DND-41 (cell line): ENCODE data around the gene GNG12.

Source experiments
- ATAC-seq: fragments of 200-7000 bp; cut with Tn5 transposase; 3 replicates; pipeline ENCODE4 v1.9.1; 2021; ENCODE audit warnings: low read depth; ENCODE audit not compliant: insufficient read depth
- DNase-seq: peaks from one replicate; pipeline ENCODE4 v3.0.0-alpha.2; 2020
- H2AFZ ChIP-seq: 2 replicates; pipeline ENCODE4 v1.6.0; 2012; ENCODE audit warnings: low read depth, low read length
- H3K27ac ChIP-seq: 2 replicates; pipeline ENCODE4 v1.5.1; 2012; ENCODE audit warnings: low read length, inconsistent platforms
- H3K27me3 ChIP-seq: fragments of 200-600 bp; sonication (generic); 2 replicates; pipeline ENCODE4 v1.6.0; 2012; ENCODE audit warnings: low read length, mild to moderate bottlenecking, inconsistent platforms; ENCODE audit not compliant: insufficient read depth, poor library complexity
- H3K36me3 ChIP-seq: 2 replicates; pipeline ENCODE4 v1.5.1; 2012; ENCODE audit warnings: low read length, inconsistent platforms; ENCODE audit not compliant: insufficient read depth
- H3K4me1 ChIP-seq: 2 replicates; pipeline ENCODE4 v1.5.1; 2012; ENCODE audit warnings: mild to moderate bottlenecking, low read length; ENCODE audit not compliant: insufficient read depth
- H3K4me2 ChIP-seq: 2 replicates; pipeline ENCODE4 v1.6.0; 2012; ENCODE audit warnings: mild to moderate bottlenecking, moderate library complexity, low read length, inconsistent platforms; ENCODE audit not compliant: insufficient read depth
- H3K4me3 ChIP-seq, 2 experiments: fragments of 200-600 bp in 1 of 2; shearing (Covaris generic) in 1 of 2; 2 replicates each; pipeline ENCODE4 v1.5.1; 2012 to 2016; ENCODE audit warnings: inconsistent platforms in 2 of 2, low read length in 2 of 2, mild to moderate bottlenecking in 2 of 2, low read depth in 1 of 2, moderate library complexity in 1 of 2
- H3K79me2 ChIP-seq: 2 replicates; pipeline ENCODE4 v1.6.0; 2012; ENCODE audit warnings: low read length, inconsistent platforms; ENCODE audit not compliant: insufficient read depth
- H3K9ac ChIP-seq: 2 replicates; pipeline ENCODE4 v1.6.0; 2012; ENCODE audit warnings: low read depth, mild to moderate bottlenecking, inconsistent platforms, low read length, moderate library complexity
- H3K9me3 ChIP-seq: 2 replicates; pipeline ENCODE4 v1.5.1; 2012; ENCODE audit warnings: low read length, moderate library complexity, mild to moderate bottlenecking, inconsistent platforms; ENCODE audit not compliant: insufficient read depth, severe bottlenecking
- H4K20me1 ChIP-seq: 2 replicates; pipeline ENCODE4 v1.6.0; 2012; ENCODE audit warnings: low read length; ENCODE audit not compliant: insufficient read depth
- CTCF ChIP-seq: IDR thresholded peaks from 2 replicates; pipeline ENCODE4 v1.5.1; 2012; ENCODE audit warnings: borderline replicate concordance, low read length, moderate library complexity, mild to moderate bottlenecking; ENCODE audit not compliant: poor library complexity, severe bottlenecking; ENCODE audit errors: extremely low read depth
- EZH2 ChIP-seq: IDR thresholded peaks from 3 replicates; pipeline ENCODE4 v1.6.1; 2012; ENCODE audit warnings: borderline replicate concordance, low read depth, mild to moderate bottlenecking, moderate library complexity, low read length, inconsistent platforms; ENCODE audit not compliant: severe bottlenecking

GNG12 gene

GRCh38 chr1:67729872-67730271, 103.4 kb downstream of the GNG12 start:
- Histone ChIP-seq H3K4me2 (no peak overlapping the region), H3K79me2 (no peaks in the 10 kb centered on the region)
- ATAC-seq, result no peak

GRCh38 chr1:67726224-67726623, 107.0 kb downstream of the GNG12 start:
- DNase-seq (no peak), ATAC-seq (no peak)
- no peaks in the 10 kb centered on the region for H3K79me2 ChIP-seq
- H3K27ac ChIP-seq, result no peak overlapping the region
- H3K4me1 ChIP-seq, result peaks cover 15% of the 10 kb centered on the region
- H4K20me1 ChIP-seq, result no peaks in the 10 kb centered on the region
- no peak overlapping the region for H2AFZ ChIP-seq
- no peaks in the 10 kb centered on the region for H3K27me3 ChIP-seq
- H3K9me3 ChIP-seq, result no peaks in the 10 kb centered on the region
- no peak overlapping the region for H3K4me3 ChIP-seq
- H3K9ac ChIP-seq, result no peak overlapping the region
- H3K4me2 ChIP-seq, result no peak overlapping the region
- TF ChIP-seq CTCF (no peak), EZH2 (no peak)
- H3K36me3 ChIP-seq, result no peaks in the 10 kb centered on the region

More at GRCh38 chr1:67729872-67730271, 103.4 kb downstream of the GNG12 start:
- H3K36me3 ChIP-seq, result no peaks in the 10 kb centered on the region
- peaks cover 41% of the 10 kb centered on the region for H3K4me1 ChIP-seq
- H3K9ac ChIP-seq, result no peak overlapping the region
- no peak for DNase-seq
- H3K4me3 ChIP-seq, result no peak overlapping the region
- H3K27ac ChIP-seq, result no peak overlapping the region
- H4K20me1 ChIP-seq, result no peaks in the 10 kb centered on the region
- H3K27me3 ChIP-seq, result no peaks in the 10 kb centered on the region
- H2AFZ ChIP-seq, result no peak overlapping the region
- H3K9me3 ChIP-seq, result no peaks in the 10 kb centered on the region
- TF ChIP-seq CTCF (no peak), EZH2 (no peak)

- ATAC-seq (no peak), DNase-seq (no peak)
- no peaks in the 10 kb centered on the region for H4K20me1 ChIP-seq
- H3K4me2 ChIP-seq, result no peak overlapping the region
- H3K4me1 ChIP-seq, result peaks cover 13% of the 10 kb centered on the region
- H3K36me3 ChIP-seq, result no peaks in the 10 kb centered on the region
- no peaks in the 10 kb centered on the region for H3K9me3 ChIP-seq
- H3K9ac ChIP-seq, result no peak overlapping the region
- H3K27ac ChIP-seq, result no peak overlapping the region
- no peaks in the 10 kb centered on the region for H3K27me3 ChIP-seq
- no peaks in the 10 kb centered on the region for H3K79me2 ChIP-seq
- TF ChIP-seq EZH2 (no peak), CTCF (no peak)
- no peak overlapping the region for H2AFZ ChIP-seq
- no peak overlapping the region for H3K4me3 ChIP-seq
Observed at GRCh38 chr1:67724928-67725560, 108.2 kb downstream of the GNG12 start.

GRCh38 chr1:67723620-67724019, 109.6 kb downstream of the GNG12 start:
- Histone ChIP-seq H3K4me1 (peaks cover 13% of the 10 kb centered on the region), H3K4me2 (no peak overlapping the region), H2AFZ (no peak overlapping the region)

More at GRCh38 chr1:67723620-67724019, 109.6 kb downstream of the GNG12 start:
- TF ChIP-seq EZH2, result no peak
- TF ChIP-seq CTCF, result no peak
- Histone ChIP-seq H4K20me1 (no peaks in the 10 kb centered on the region), H3K36me3 (no peaks in the 10 kb centered on the region), H3K27ac (no peak overlapping the region), H3K27me3 (no peaks in the 10 kb centered on the region), H3K9me3 (no peaks in the 10 kb centered on the region), H3K79me2 (no peaks in the 10 kb centered on the region), H3K4me3 (no peak overlapping the region), H3K9ac (no peak overlapping the region)
- no peak for DNase-seq
- ATAC-seq, result no peak
